GM19351 (cell line): ENCODE data around the gene WASF2.
"Not testable (repeated sequence)": the region's sequence is repeated elsewhere in the genome, so short reads cannot be mapped to it uniquely, and the experiment has no call there.

Source experiments
- ATAC-seq: cut with Tn5 transposase; IDR thresholded peaks from one replicate; pipeline ENCODE4 v1.9.1; 2021; ENCODE audit warnings: mild to moderate bottlenecking, moderate library complexity; ENCODE audit not compliant: unreplicated experiment

Gene WASF2

GRCh38 chr1:27400082-27400962, 89.6 kb downstream of the WASF2 start:
- ATAC-seq, result no peak

GRCh38 chr1:27399251-27400025, 90.5 kb downstream of the WASF2 start:
- ATAC-seq, result no peak

GRCh38 chr1:27398405-27399149, 91.4 kb downstream of the WASF2 start:
- ATAC-seq, result no peak

- no peak for ATAC-seq
Measured at GRCh38 chr1:27397749-27398148, 92.2 kb downstream of the WASF2 start.

- ATAC-seq, result no peak
Measured at GRCh38 chr1:27397110-27397509, 92.9 kb downstream of the WASF2 start.

- ATAC-seq, result peak; percentile 39
Measured at GRCh38 chr1:27395441-27396195, 94.3 kb downstream of the WASF2 start.

GRCh38 chr1:27394925-27395324, 95.0 kb downstream of the WASF2 start:
- no peak for ATAC-seq

- ATAC-seq, result no peak
Measured at GRCh38 chr1:27394282-27394658, 95.7 kb downstream of the WASF2 start.

- ATAC-seq, result no peak
Measured at GRCh38 chr1:27393641-27394281, 96.2 kb downstream of the WASF2 start.

- no peak for ATAC-seq
Measured at GRCh38 chr1:27392778-27393635, 97.0 kb downstream of the WASF2 start.

GRCh38 chr1:27392096-27392777, 97.7 kb downstream of the WASF2 start, which contains the start of gene GPR3:
GPR3 (plus strand) TSS chr1:27392622; CDS start chr1:27393799, 1,177 bp downstream.
- ATAC-seq, result peak; percentile 87

- ATAC-seq, result no peak
Measured at GRCh38 chr1:27391511-27392095, 98.4 kb downstream of the WASF2 start.

- ATAC-seq, result no peak
Measured at GRCh38 chr1:27388337-27389005, 101.5 kb downstream of the WASF2 start.

- not testable (repeated sequence) for ATAC-seq
Measured at GRCh38 chr1:27384797-27385196, 105.2 kb downstream of the WASF2 start.

- ATAC-seq, result no peak
Measured at GRCh38 chr1:27383661-27384060, 106.3 kb downstream of the WASF2 start.

- ATAC-seq, result no peak
Measured at GRCh38 chr1:27383039-27383605, 106.8 kb downstream of the WASF2 start, which contains the start of gene CD164L2. CD164L2 (minus strand) TSS chr1:27383333; CDS start chr1:27383239, 94 bp downstream.
